DMS114 treated with DMSO at 0.1 percent for 48 hours (cell line): Measurements from ENCODE around the gene MAPKAP1.

Source experiments
- DNase-seq: peaks from one replicate; lab custom pipeline; 2025; ENCODE audit not compliant: unreplicated experiment; lab: John Stamatoyannopoulos, UW

The MAPKAP1 gene

GRCh38 chr9:125706651-125707471 lies at the start of gene MAPKAP1:
MAPKAP1 (minus strand) TSS chr9:125707208; CDS start chr9:125672574, 34,634 bp downstream.
- DNase-seq = peak; percentile 81

- no peak for DNase-seq
Measured at GRCh38 chr9:125756518-125756917, 49.5 kb upstream of the MAPKAP1 start.

- no peak for DNase-seq
Measured at GRCh38 chr9:125755340-125755739, 48.3 kb upstream of the MAPKAP1 start.

GRCh38 chr9:125754096-125754495 lies 47.1 kb upstream of the MAPKAP1 start:
- DNase-seq = no peak

GRCh38 chr9:125752070-125752628 lies 45.1 kb upstream of the MAPKAP1 start:
- no peak for DNase-seq

- DNase-seq = peak; percentile 54
Measured at GRCh38 chr9:125750627-125751011, 43.6 kb upstream of the MAPKAP1 start.

GRCh38 chr9:125749951-125750626 lies 43.1 kb upstream of the MAPKAP1 start:
- no peak for DNase-seq

GRCh38 chr9:125749287-125749935 lies 42.4 kb upstream of the MAPKAP1 start:
- no peak for DNase-seq

GRCh38 chr9:125748446-125749099 lies 41.6 kb upstream of the MAPKAP1 start:
- DNase-seq = no peak

- no peak for DNase-seq
Measured at GRCh38 chr9:125747765-125748445, 40.9 kb upstream of the MAPKAP1 start.

- no peak for DNase-seq
Measured at GRCh38 chr9:125747053-125747764, 40.2 kb upstream of the MAPKAP1 start, which contains the start of gene PBX3. PBX3 (plus strand) TSS chr9:125747373.

GRCh38 chr9:125746774-125747052 lies 39.7 kb upstream of the MAPKAP1 start:
- DNase-seq = no peak

GRCh38 chr9:125746017-125746773 lies 39.2 kb upstream of the MAPKAP1 start:
- DNase-seq = peak; percentile 95

- no peak for DNase-seq
Measured at GRCh38 chr9:125745682-125746016, 38.6 kb upstream of the MAPKAP1 start.

- DNase-seq = no peak
Measured at GRCh38 chr9:125745018-125745417, 38.0 kb upstream of the MAPKAP1 start.

GRCh38 chr9:125744616-125745015 lies 37.6 kb upstream of the MAPKAP1 start:
- no peak for DNase-seq

GRCh38 chr9:125743682-125744428 lies 36.8 kb upstream of the MAPKAP1 start:
- no peak for DNase-seq

- DNase-seq = no peak
Measured at GRCh38 chr9:125742657-125743056, 35.6 kb upstream of the MAPKAP1 start.

- no peak for DNase-seq
Measured at GRCh38 chr9:125739436-125739835, 32.4 kb upstream of the MAPKAP1 start.
